ENCODE results near the gene IL1B. TPM values are rescaled to one million over a fixed set of nuclear protein-coding genes. Genes with fewer than 3 reads are reported as not detected.

The IL1B gene
- total RNA-seq, 6 experiments from 2014 or later: 1.3 to 7.7 (median 6.0) TPM

- Mint-ChIP-seq H3K36me3 (ENCODE audit: low read depth) (peaks cover 27% of the 10 kb centered on the region), H3K27me3 (ENCODE audit: insufficient read depth) (no peaks in the 10 kb centered on the region; the same call in 1 of the 2 replicates), H3K27ac (peak overlapping the region; percentile 71), H3K9me3 (peaks cover 14% of the 10 kb centered on the region), H3K4me1 (ENCODE audit: low read depth) (peaks cover 36% of the 10 kb centered on the region), H3K4me3 (no peak overlapping the region)
- DNase-seq: no peak
- no peak for TF ChIP-seq CTCF (IDR thresholded peaks at IDR 0.05)
Observed at GRCh38 chr2:112805542-112805941, 31.0 kb downstream of the IL1B start.

GRCh38 chr2:112803691-112804521, 32.7 kb downstream of the IL1B start:
- H3K4me1 Mint-ChIP-seq (ENCODE audit: low read depth): peaks cover 42% of the 10 kb centered on the region
- TF ChIP-seq CTCF (IDR thresholded peaks at IDR 0.05): no peak
- peak overlapping the region; percentile 70 for H3K4me3 Mint-ChIP-seq
- H3K36me3 Mint-ChIP-seq (ENCODE audit: low read depth): peaks cover 36% of the 10 kb centered on the region
- peak; percentile 94 for DNase-seq
- peak overlapping the region; percentile 98 for H3K27ac Mint-ChIP-seq
- peaks cover 14% of the 10 kb centered on the region for H3K9me3 Mint-ChIP-seq
- no peaks in the 10 kb centered on the region; the same call in 1 of the 2 replicates for H3K27me3 Mint-ChIP-seq (ENCODE audit: insufficient read depth)

- H3K27ac Mint-ChIP-seq: no peak overlapping the region
- no peak overlapping the region for H3K4me3 Mint-ChIP-seq
- H3K27me3 Mint-ChIP-seq (ENCODE audit: insufficient read depth): no peaks in the 10 kb centered on the region; the same call in 1 of the 2 replicates
- H3K36me3 Mint-ChIP-seq (ENCODE audit: low read depth): peaks cover 22% of the 10 kb centered on the region
- H3K4me1 Mint-ChIP-seq (ENCODE audit: low read depth): peaks cover 44% of the 10 kb centered on the region
- TF ChIP-seq CTCF (IDR thresholded peaks at IDR 0.05): no peak
- H3K9me3 Mint-ChIP-seq: no peaks in the 10 kb centered on the region; the same call in 1 of the 2 replicates
- no peak for DNase-seq
Observed at GRCh38 chr2:112800881-112801583, 35.5 kb downstream of the IL1B start.

- H3K9me3 Mint-ChIP-seq: no peaks in the 10 kb centered on the region; the same call in 1 of the 2 replicates
- H3K27ac Mint-ChIP-seq: no peak overlapping the region
- no peak overlapping the region for H3K4me3 Mint-ChIP-seq
- no peak for TF ChIP-seq CTCF (IDR thresholded peaks at IDR 0.05)
- DNase-seq: no peak
- peaks cover 14% of the 10 kb centered on the region for H3K36me3 Mint-ChIP-seq (ENCODE audit: low read depth)
- peaks cover 44% of the 10 kb centered on the region for H3K4me1 Mint-ChIP-seq (ENCODE audit: low read depth)
- no peaks in the 10 kb centered on the region; the same call in 1 of the 2 replicates for H3K27me3 Mint-ChIP-seq (ENCODE audit: insufficient read depth)
Observed at GRCh38 chr2:112798979-112799975, 37.3 kb downstream of the IL1B start.

GRCh38 chr2:112796486-112796885, 40.1 kb downstream of the IL1B start:
- no peak for DNase-seq
- H3K9me3 Mint-ChIP-seq: peaks cover 11% of the 10 kb centered on the region
- no peak overlapping the region for H3K4me3 Mint-ChIP-seq
- H3K27me3 Mint-ChIP-seq (ENCODE audit: insufficient read depth): peaks cover 4% of the 10 kb centered on the region; the same call in 1 of the 2 replicates
- H3K4me1 Mint-ChIP-seq (ENCODE audit: low read depth): peaks cover 42% of the 10 kb centered on the region
- H3K36me3 Mint-ChIP-seq (ENCODE audit: low read depth): peaks cover 30% of the 10 kb centered on the region
- no peak for TF ChIP-seq CTCF (IDR thresholded peaks at IDR 0.05)
- no peak overlapping the region for H3K27ac Mint-ChIP-seq

All from HFFc6 (cell line).